Calu3 (cell line): ENCODE results near the gene GRPEL1. TPM values are rescaled to one million over a fixed set of nuclear protein-coding genes. Genes with fewer than 3 reads are reported as not detected.

Source experiments
- BruUV-seq: library from RNA; stranded (reverse); fragments of 400-500 nt; replicated peaks from 2 replicates; lab custom pipeline; 2021; lab: Mats Ljungman, UMichigan
- CTCF ChIA-PET: fragments of 300-600 bp; sonication (Branson Sonifier 250); formaldehyde crosslinking; loops from one replicate; lab custom pipeline; 2022; ENCODE audit warnings: antibody characterized with exemption; lab: Charles Lee
- DNase-seq: peaks from one replicate; pipeline ENCODE4 v3.0.0; 2022
- H3K27ac Mint-ChIP-seq: one replicate; pipeline ENCODE4 v1.8.0; 2022; ENCODE audit warnings: mixed read lengths; ENCODE audit not compliant: unreplicated experiment
- H3K27me3 Mint-ChIP-seq: one replicate; pipeline ENCODE4 v1.8.0; 2022; ENCODE audit warnings: mixed read lengths; ENCODE audit not compliant: unreplicated experiment
- H3K36me3 Mint-ChIP-seq: one replicate; pipeline ENCODE4 v1.8.0; 2022; ENCODE audit warnings: mild to moderate bottlenecking, moderate library complexity, mixed read lengths; ENCODE audit not compliant: insufficient read depth, unreplicated experiment
- H3K4me1 Mint-ChIP-seq: one replicate; pipeline ENCODE4 v1.8.0; 2022; ENCODE audit warnings: mild to moderate bottlenecking, low read depth, mixed read lengths; ENCODE audit not compliant: unreplicated experiment
- H3K4me3 Mint-ChIP-seq: one replicate; pipeline ENCODE4 v1.8.0; 2022; ENCODE audit warnings: mild to moderate bottlenecking, low read depth, moderate library complexity, mixed read lengths; ENCODE audit not compliant: unreplicated experiment
- H3K9me3 Mint-ChIP-seq: one replicate; pipeline ENCODE4 v1.8.0; 2022; ENCODE audit warnings: low read depth, mixed read lengths; ENCODE audit not compliant: unreplicated experiment
- CTCF ChIP-seq: fragments of 200-600 bp; IDR thresholded peaks from one replicate; pipeline ENCODE4 v1.8.0; 2022; ENCODE audit warnings: antibody characterized with exemption; ENCODE audit not compliant: unreplicated experiment
- intact Hi-C: fragments of 100-400 bp; cut with micrococcal nuclease; formaldehyde crosslinking; loops from one replicate; pipeline ENCODE4 v1.10.0; 2022; ENCODE audit not compliant: unreplicated experiment
- total RNA-seq: library from RNA; stranded (reverse); gene quantifications from 2 replicates; pipeline ENCODE4 v1.2.3, GENCODE V29; 2022

GRPEL1 gene
- total RNA-seq, 1 experiment from 2014 or later = 32.2 TPM

- TF ChIP-seq CTCF = no peak
- no peak overlapping the region for H3K4me3 Mint-ChIP-seq
- CTCF ChIA-PET = no interaction called here
- intact Hi-C loops = no loop called here
- no peaks in the 10 kb centered on the region for H3K9me3 Mint-ChIP-seq
- BruUV-seq = no TSS peak
- no peak for DNase-seq
- no peak overlapping the region for H3K27ac Mint-ChIP-seq
- H3K36me3 Mint-ChIP-seq = peaks cover 5% of the 10 kb centered on the region
- no peaks in the 10 kb centered on the region for H3K27me3 Mint-ChIP-seq
- H3K4me1 Mint-ChIP-seq = no peaks in the 10 kb centered on the region
Measured at GRCh38 chr4:7015383-7016035, 52.4 kb downstream of the GRPEL1 start.

DNA sequence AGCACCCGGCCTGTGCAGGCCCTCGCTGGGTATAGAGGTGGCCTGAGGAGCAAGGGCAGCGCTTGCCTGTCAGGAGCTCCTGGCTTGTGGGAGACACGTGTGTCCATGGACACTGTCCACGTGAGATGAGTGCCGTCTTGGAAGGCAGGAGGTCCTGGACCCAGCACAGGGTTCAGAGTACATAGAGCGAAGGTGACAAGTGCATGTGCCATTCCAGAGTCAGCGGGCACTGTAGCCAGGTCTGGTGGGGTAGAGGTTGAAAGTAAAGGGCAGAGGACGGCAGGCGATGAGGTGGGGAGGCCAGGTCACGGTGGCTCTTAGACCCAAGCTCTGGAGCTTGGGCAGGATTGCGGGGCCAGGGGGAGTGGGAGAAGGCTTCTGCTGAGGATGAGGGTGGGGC, 53.0 kb downstream of the GRPEL1 start:
- BruUV-seq = no TSS peak
- no peak for TF ChIP-seq CTCF
- H3K9me3 Mint-ChIP-seq = no peaks in the 10 kb centered on the region
- peaks cover 5% of the 10 kb centered on the region for H3K36me3 Mint-ChIP-seq
- H3K4me1 Mint-ChIP-seq = no peaks in the 10 kb centered on the region
- intact Hi-C loops = no loop called here
- no peaks in the 10 kb centered on the region for H3K27me3 Mint-ChIP-seq
- H3K4me3 Mint-ChIP-seq = no peak overlapping the region
- H3K27ac Mint-ChIP-seq = peak overlapping the region; percentile 46
- DNase-seq = no peak
- CTCF ChIA-PET = no interaction called here

DNA sequence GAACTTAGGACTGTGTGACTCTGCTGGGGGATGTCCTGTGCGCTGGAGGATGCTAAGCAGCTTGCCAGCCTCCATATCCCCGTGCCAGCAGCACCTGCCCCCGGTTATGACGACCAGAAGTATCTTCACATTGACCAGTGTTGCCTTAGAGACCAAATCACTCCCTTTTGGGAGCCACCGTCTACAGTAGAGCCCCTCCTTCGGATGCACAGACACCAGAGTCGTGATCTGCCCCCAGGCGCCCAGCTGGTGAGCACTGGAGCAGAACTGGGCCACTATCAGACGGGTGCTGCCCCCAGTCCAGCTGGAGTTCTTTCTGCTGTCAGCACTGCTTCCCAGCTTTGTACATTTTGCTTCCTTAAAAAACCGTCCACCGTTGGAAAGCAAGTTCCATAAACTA, 54.7 kb downstream of the GRPEL1 start:
- Mint-ChIP-seq H3K9me3 (no peaks in the 10 kb centered on the region), H3K27ac (no peak overlapping the region), H3K4me3 (no peak overlapping the region), H3K36me3 (peaks cover 13% of the 10 kb centered on the region), H3K27me3 (no peaks in the 10 kb centered on the region), H3K4me1 (peaks cover under 1% of the 10 kb centered on the region)
- CTCF ChIA-PET = no interaction called here
- intact Hi-C loops = no loop called here
- DNase-seq = no peak
- no peak for TF ChIP-seq CTCF
- BruUV-seq = no TSS peak

- H3K4me1 Mint-ChIP-seq = peaks cover 5% of the 10 kb centered on the region
- H3K4me3 Mint-ChIP-seq = no peak overlapping the region
- TF ChIP-seq CTCF = no peak
- peaks cover 12% of the 10 kb centered on the region for H3K36me3 Mint-ChIP-seq
- H3K9me3 Mint-ChIP-seq = no peaks in the 10 kb centered on the region
- no TSS peak for BruUV-seq
- intact Hi-C loops = no loop called here
- no peaks in the 10 kb centered on the region for H3K27me3 Mint-ChIP-seq
- H3K27ac Mint-ChIP-seq = no peak overlapping the region
- CTCF ChIA-PET = interaction anchor here (0.7 kb wide), 1 partner anchor 10 kb away, joined by 9 read pairs; no protein-coding TSS in a partner anchor
- DNase-seq = no peak
Measured at GRCh38 chr4:7009564-7009963, 58.3 kb downstream of the GRPEL1 start.

Other genes starting within 250 kb of the GRPEL1 start
- gene TBC1D14, start 158.2 kb downstream of the GRPEL1 start, total RNA-seq = 26.1 and 26.4 TPM in 2 replicates
- 15.1 and 15.8 TPM in 2 replicates for gene TADA2B, start 24.7 kb downstream of the GRPEL1 start, total RNA-seq
- not detected in 2 replicates for gene SORCS2, start 124.5 kb upstream of the GRPEL1 start, total RNA-seq